ENCODE measurements around the gene MIEF2.
A peak's percentile ranks its signal among the peaks of the same experiment; 100 is the strongest.
"Not testable (repeated sequence)": the region's sequence is repeated elsewhere in the genome, so short reads cannot be mapped to it uniquely, and the experiment has no call there.

MIEF2 gene

DNA sequence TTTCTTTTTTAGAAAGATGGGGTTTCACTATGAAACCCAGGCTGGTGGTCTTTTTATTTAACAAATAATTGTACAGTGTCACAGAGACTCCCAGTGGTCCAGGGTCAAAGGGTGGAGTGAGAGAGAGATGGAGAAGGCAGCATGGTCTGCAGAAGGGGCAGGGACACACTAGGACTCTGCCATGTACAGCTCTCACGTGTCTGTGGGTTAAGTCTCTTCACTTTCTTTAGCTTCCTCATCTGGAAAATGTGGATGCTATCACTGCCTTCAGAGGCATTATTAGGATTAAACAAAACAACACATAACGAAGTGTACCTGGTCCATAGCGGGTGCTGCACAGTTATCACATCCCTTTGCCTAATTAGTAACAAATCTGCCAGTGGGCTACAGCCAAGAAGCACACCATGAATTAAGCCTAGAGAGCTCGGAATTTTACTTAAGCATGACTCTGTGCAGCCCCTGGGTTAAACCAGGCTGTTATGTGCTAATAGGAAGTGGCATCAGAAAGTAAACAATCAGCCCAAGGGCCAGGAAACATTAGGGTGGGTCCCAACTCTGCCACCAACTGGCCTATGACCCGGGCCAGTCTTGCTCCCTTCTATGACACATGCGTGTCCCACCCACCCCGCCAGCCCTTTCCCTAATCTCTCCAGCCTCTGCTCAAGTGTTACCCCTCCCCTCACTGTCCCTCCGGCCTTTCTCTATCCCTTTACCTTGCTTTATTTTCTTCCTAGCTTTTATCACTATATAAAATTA lies 40.4 kb downstream of the MIEF2 start:
- DNase-seq: no peak

DNA sequence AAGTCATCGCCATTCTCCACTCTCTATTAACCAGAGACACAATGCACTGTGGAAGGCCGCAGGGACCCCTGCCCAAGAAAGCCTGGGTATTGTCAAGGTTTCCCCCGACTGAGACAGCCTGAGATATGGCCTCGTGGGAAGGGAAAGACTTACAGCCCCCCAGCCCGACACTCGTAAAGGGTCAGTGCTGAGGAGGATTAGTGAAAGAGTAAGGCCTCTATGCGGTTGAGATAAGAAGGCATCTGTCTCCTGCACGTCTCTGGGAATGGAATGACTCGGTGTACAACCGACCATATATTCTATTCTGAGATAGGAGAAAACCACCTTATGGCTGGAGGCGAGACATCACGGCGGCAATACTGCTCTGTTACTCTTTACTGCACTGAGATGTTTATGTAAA lies 42.7 kb downstream of the MIEF2 start:
- DNase-seq: not testable (repeated sequence)

DNA sequence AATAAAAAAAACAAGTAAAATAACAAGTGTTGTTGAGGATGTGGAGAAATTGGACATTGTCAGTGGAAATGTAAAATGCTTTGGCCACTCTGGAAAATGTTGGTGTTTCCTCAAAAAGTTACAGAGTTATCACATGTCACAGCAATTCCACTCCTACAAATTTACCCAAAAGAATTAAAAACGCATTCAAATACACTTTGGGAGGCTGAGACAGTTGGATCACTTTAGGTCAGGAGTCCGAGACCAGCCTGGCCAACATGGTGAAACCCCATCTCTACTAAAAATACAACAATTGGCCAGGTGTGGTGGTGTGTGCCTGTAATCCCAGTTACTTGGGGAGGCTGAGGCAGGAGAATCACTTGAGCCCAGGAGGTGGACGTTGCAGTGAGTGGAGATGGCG lies 48.7 kb downstream of the MIEF2 start:
- no peak for DNase-seq

DNA sequence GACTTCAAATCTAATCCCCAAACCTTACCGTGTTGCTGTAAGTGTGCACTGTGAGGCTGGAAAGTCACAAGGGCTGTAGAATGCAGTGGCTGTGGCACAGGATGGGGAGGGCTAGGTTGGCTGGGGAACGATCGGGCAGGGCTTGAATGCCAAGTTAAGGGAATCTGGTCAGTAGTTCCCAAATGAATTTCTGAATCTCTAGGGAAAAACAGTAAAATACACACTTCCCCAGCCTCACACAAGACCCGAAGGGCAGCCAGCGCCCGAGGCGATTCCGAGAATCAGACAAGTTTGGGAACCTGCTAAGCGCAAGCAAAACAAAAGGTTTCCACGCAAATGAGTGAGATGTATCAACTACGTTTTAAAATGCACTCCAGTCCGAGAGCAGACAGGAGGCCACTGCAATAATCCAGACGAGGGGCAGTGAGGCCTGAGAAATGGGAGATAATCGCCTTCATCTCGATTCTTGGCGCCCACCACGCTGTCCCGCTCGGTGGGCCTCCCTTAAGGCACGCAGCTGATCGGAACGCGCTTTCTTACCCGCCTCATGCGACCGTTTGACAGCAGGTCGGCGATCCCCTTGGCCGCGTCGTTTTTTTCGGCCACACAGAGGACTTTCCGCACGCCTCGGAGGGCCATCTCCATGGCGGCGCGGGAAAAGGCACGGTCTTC lies 53.7 kb downstream of the MIEF2 start:
- DNase-seq: no peak

DNA sequence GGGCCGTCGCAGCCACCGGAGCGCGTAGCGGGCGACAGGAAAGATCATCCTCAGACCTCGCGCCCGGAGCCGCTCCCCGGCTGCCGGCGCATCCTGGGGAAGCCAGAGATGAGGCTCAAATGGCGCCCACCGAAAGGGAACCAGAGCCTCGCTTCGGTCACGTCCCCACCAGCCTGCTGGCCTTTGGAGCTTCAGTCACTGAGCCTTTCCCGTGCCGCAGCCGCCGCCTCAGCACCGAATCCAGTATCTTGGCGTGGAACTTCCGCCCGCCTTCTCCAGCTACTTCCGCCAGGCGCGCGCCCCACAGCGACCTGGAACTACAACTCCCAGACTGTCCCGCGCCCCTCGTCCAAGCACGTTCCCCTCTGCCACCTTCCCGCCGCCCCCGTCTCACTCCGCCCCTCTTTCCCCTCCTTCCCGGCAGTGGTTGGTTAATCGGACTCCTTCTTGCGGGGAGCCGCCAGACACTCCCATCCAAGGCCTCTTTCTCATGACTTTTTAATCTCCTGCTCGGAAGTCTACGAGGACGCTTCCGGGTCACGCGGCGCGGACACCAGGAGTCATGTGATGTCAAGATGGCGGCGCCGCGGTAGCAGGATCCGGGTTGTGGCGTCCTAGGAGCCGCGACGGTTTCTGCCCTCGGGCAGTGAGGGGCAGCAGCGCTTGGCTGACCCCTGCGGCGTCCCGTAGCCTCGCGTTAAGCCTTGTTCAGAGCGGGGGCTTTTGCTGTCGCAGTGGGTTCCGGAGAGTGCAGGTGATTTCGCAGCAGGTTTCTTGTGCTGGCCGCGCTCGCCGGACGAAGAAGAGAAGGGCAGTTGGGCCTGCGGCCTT lies 54.5 kb downstream of the MIEF2 start, which contains the start of the genes SMCR8 and TOP3A:
SMCR8 (plus strand) TSS at position 563 of the 831 bp plus-strand sequence. CDS start 497 bp downstream, outside the sequence.
TOP3A (minus strand) TSS at position 264 of the 831 bp plus-strand sequence; CDS start at position 48, 216 bp downstream.
- peak; percentile 91 for DNase-seq

DNA sequence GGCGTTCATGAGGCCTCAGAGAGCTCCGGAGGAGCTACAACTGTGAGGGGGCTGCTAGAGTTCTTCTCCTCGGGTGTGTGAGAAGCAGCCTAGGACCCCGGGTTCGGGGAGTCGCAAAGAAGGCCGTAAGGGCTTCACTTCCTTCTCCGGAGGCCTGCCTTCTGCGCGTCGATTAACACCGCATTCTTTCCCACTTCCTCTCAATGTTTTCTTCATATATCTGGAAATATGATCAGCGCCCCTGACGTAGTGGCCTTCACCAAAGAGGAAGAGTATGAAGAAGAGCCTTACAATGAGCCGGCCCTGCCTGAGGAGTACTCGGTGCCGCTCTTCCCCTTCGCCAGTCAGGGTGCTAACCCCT lies 55.1 kb downstream of the MIEF2 start:
- DNase-seq: no peak

DNA sequence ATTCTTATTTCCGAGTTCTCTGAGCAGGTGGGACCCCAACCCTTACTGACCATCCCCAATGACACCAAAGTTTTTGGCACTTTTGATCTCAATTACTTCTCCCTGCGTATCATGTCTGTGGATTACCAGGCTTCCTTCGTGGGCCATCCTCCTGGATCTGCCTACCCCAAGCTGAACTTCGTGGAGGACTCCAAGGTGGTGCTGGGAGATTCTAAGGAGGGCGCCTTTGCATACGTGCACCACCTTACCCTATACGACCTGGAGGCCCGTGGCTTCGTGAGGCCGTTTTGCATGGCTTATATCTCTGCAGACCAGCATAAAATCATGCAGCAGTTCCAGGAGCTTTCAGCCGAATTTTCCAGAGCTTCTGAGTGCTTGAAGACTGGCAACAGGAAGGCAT lies 55.5 kb downstream of the MIEF2 start:
- DNase-seq: no peak

All from activated gamma-delta T cell (primary cell).